K562 (cell line): Measurements from ENCODE around the gene VDAC2. TPM values are rescaled to one million over a fixed set of nuclear protein-coding genes. Genes with fewer than 3 reads are reported as not detected.

Experiments
- ATAC-seq: fragments of 200-7000 bp; cut with Tn5 transposase; 3 replicates; pipeline ENCODE4 v1.9.1; 2020; ENCODE audit warnings: moderate library complexity
- BruUV-seq: library from RNA; stranded (reverse); fragments of 400-500 nt; replicated peaks from 2 replicates; lab custom pipeline; 2021; lab: Mats Ljungman, UMichigan
- CTCF ChIA-PET: fragments of 300-600 bp; formaldehyde crosslinking; extraction: SDS; loops from one replicate; lab custom pipeline; 2021; ENCODE audit warnings: low intra/inter-chr PET ratio; lab: Yijun Ruan, JAX
- POLR2A ChIA-PET: fragments of 300-600, 350-650 bp; sonication (Branson Sonifier 250); formaldehyde crosslinking; extraction: SDS; loops from one replicate; lab custom pipeline; 2021; ENCODE audit warnings: antibody characterized with exemption, inconsistent platforms; lab: Yijun Ruan, JAX
- DNase-seq, 4 experiments: peaks; one replicate each; pipeline versions ENCODE4 v3.0.0 to v3.0.0-alpha.2; 2011 to 2018; ENCODE audit warnings: low spot score in 3 of 4, mixed read lengths in 3 of 4; ENCODE audit errors: extremely low read depth in 1 of 4
- FAIRE-seq: peaks from 2 replicates; lab custom pipeline; 2011; peaks lifted over from hg19 to GRCh38; lab: Jason Lieb, UNC
- H2AFZ ChIP-seq: 2 replicates; pipeline ENCODE4 v1.6.0; 2011; ENCODE audit warnings: low read depth, low read length, control low read depth, inconsistent platforms
- H3K27ac ChIP-seq: fragments of 200-600 bp; 3 replicates; pipeline ENCODE4 v1.8.0; 2011; ENCODE audit warnings: low read depth, mild to moderate bottlenecking, control low read depth, inconsistent platforms, low read length, moderate library complexity, mixed read lengths; ENCODE audit errors: extremely low read depth
- H3K27me3 ChIP-seq, 2 experiments: fragments of 300-600 bp in 1 of 2; 2 replicates in 1 of 2; 3 replicates in 1 of 2; pipeline versions ENCODE4 v1.6.0 to v1.8.0; 2011; ENCODE audit warnings: inconsistent platforms in 2 of 2, low read length in 2 of 2, mild to moderate bottlenecking in 1 of 2, mixed read lengths in 1 of 2, moderate library complexity in 1 of 2; ENCODE audit not compliant: control insufficient read depth in 2 of 2, insufficient read depth in 2 of 2
- H3K36me3 ChIP-seq: fragments of 300-600 bp; 3 replicates; pipeline ENCODE4 v1.8.0; 2011; ENCODE audit warnings: mild to moderate bottlenecking, low read length, inconsistent platforms; ENCODE audit not compliant: control insufficient read depth, insufficient read depth
- H3K4me1 ChIP-seq, 2 experiments: fragments of 200-600 bp in 1 of 2; replicated peaks in 1 of 2; 2 replicates in 1 of 2; 3 replicates in 1 of 2; pipeline versions ENCODE4 v1.5.1 to v1.8.0; 2011; ENCODE audit warnings: inconsistent platforms in 2 of 2, low read length in 2 of 2, mild to moderate bottlenecking in 1 of 2, mixed read lengths in 1 of 2, moderate library complexity in 1 of 2; ENCODE audit not compliant: control insufficient read depth in 2 of 2, insufficient read depth in 2 of 2
- H3K4me2 ChIP-seq: 2 replicates; pipeline ENCODE4 v1.6.1; 2011; ENCODE audit warnings: low read length, control low read depth, inconsistent platforms, mixed read lengths; ENCODE audit not compliant: insufficient read depth
- H3K4me3 ChIP-seq: fragments of 200-600 bp; sonication (generic), shearing (Covaris generic); 2 replicates; pipeline ENCODE4 v1.5.1; 2016; ENCODE audit warnings: control low read depth, inconsistent platforms
- H3K79me2 ChIP-seq: fragments of 200-600 bp; 3 replicates; pipeline ENCODE4 v1.8.0; 2011; ENCODE audit warnings: low read length, inconsistent platforms; ENCODE audit not compliant: control insufficient read depth, insufficient read depth
- H3K9ac ChIP-seq, 2 experiments: 2 replicates each; pipeline versions ENCODE4 v1.6.0 to v1.6.1; 2011; ENCODE audit warnings: low read depth in 2 of 2, low read length in 2 of 2, control low read depth in 1 of 2, inconsistent platforms in 1 of 2, mild to moderate bottlenecking in 1 of 2, mixed read lengths in 1 of 2; ENCODE audit not compliant: insufficient read depth in 1 of 2
- H3K9me1 ChIP-seq: one replicate; pipeline ENCODE4 v1.6.0; 2011; ENCODE audit warnings: inconsistent platforms, mild to moderate bottlenecking, low read length, moderate library complexity; ENCODE audit not compliant: control insufficient read depth, insufficient read depth
- H3K9me3 ChIP-seq: replicated peaks from 2 replicates; pipeline ENCODE4 v1.5.1; 2011; ENCODE audit warnings: low read depth, low read length, inconsistent platforms; ENCODE audit not compliant: control insufficient read depth, insufficient read depth
- H4K20me1 ChIP-seq: replicated peaks from 2 replicates; pipeline ENCODE4 v1.6.1; 2011; ENCODE audit warnings: low read length, inconsistent platforms, mixed read lengths; ENCODE audit not compliant: control insufficient read depth, insufficient read depth
- ATF7 ChIP-seq: fragments of 450-650 bp; IDR thresholded peaks from 2 replicates; pipeline ENCODE4 v1.7.1; 2014; ENCODE audit warnings: mild to moderate bottlenecking, moderate library complexity
- ETS2 ChIP-seq: IDR thresholded peaks from 2 replicates; pipeline ENCODE4 v1.6.1; 2016; ENCODE audit warnings: borderline replicate concordance, missing genetic modification characterization, mild to moderate bottlenecking, moderate library complexity, missing compliant biosample characterization; ENCODE audit not compliant: poor library complexity, severe bottlenecking
- GTF2A2 ChIP-seq: IDR thresholded peaks from 2 replicates; pipeline ENCODE4 v1.6.1; 2016; ENCODE audit warnings: mild to moderate bottlenecking, missing genetic modification characterization, missing compliant biosample characterization
- JUND ChIP-seq, 2 experiments: IDR thresholded peaks; 2 replicates in 1 of 2; 3 replicates in 1 of 2; pipeline ENCODE4 v1.6.1; 2011; ENCODE audit warnings: borderline replicate concordance in 2 of 2, low read depth in 2 of 2, low read length in 2 of 2, improper control_type of control experiment in 1 of 2, missing biosample characterization in 1 of 2, missing genetic modification characterization in 1 of 2, missing genetic modification reagents in 1 of 2
- MECOM ChIP-seq: fragments of 250-450 bp; sonication (Bioruptor Pico); IDR thresholded peaks from 2 replicates; pipeline ENCODE4 v1.8.0; 2022; ENCODE audit warnings: inconsistent platforms
- ZNF3 ChIP-seq: fragments of 250-450 bp; sonication (Bioruptor Pico); IDR thresholded peaks from 2 replicates; pipeline ENCODE4 v1.5.0; 2021; ENCODE audit warnings: mild to moderate bottlenecking, moderate library complexity
- WGBS: fragments of 100-300 bp; shearing (Covaris generic); methylation state at CpG from one replicate; pipeline ENCODE4 v1.1.6; 2016; ENCODE audit warnings: low coverage, mixed read lengths; ENCODE audit not compliant: insufficient coverage; ENCODE audit errors: missing lambda C conversion rate; 5-methylcytosine and 5-hydroxymethylcytosine counted together
- in situ Hi-C: fragments of 300-500 bp; cut with MboI; formaldehyde crosslinking; loops from 4 replicates; pipeline ENCODE4 v1.15.0; 2018; ENCODE audit warnings: inconsistent platforms, mixed read lengths
- intact Hi-C: fragments of 100-400 bp; cut with micrococcal nuclease; formaldehyde crosslinking; loops from 2 replicates; pipeline ENCODE4 v1.14.2; 2022
- polyA plus RNA-seq, 8 experiments: library from polyadenylated mRNA; depleted of rRNA in 4 of 8; stranded (reverse) in 5 of 8; unstranded in 3 of 8; fragments of >200 nt; fragmentation: Nextera tagmentation in 2 of 8; fragmentation: Illumina TruSeq in 1 of 8; extraction: Ambion mirVana in 2 of 8; extraction: Trizol in 1 of 8; gene quantifications; 2 replicates each; pipeline versions ENCODE4 v1.2.1 to v1.2.3, GENCODE V29; 2011 to 2014; ENCODE audit warnings: inconsistent platforms in 1 of 8, missing spikeins in 1 of 8
- total RNA-seq, 7 experiments: library from RNA; depleted of rRNA in 6 of 7; stranded (reverse); fragments of >200 nt in 6 of 7; fragmentation: Illumina TruSeq in 2 of 7; extraction: Trizol in 2 of 7; gene quantifications; 2 replicates each; pipeline versions ENCODE4 v1.2.1 to v1.2.3, GENCODE V29; 2011 to 2021; ENCODE audit warnings: low replicate concordance in 1 of 7
- TF ChIP-seq, protein P1 (sequence below): fragments of 200-800 bp; sonication (Bioruptor generic); IDR thresholded peaks from 2 replicates; pipeline ENCODE4 v1.6.1; 2017; ENCODE audit warnings: missing genetic modification characterization, missing compliant biosample characterization
- TF ChIP-seq, protein P2 (sequence below), 2 experiments: fragments of 450-650 bp in 1 of 2; sonication (generic) in 1 of 2; formaldehyde crosslinking in 1 of 2; IDR thresholded peaks in 1 of 2; conservative IDR thresholded peaks in 1 of 2; 2 replicates each; pipeline versions ENCODE4 v1.6.1 to v1.8.1; 2016 to 2023; ENCODE audit warnings: mild to moderate bottlenecking in 2 of 2, moderate library complexity in 2 of 2, inconsistent platforms in 1 of 2, missing genetic modification reagents in 1 of 2
- TF ChIP-seq, protein P3 (sequence below): fragments of 450-650 bp; IDR thresholded peaks from 2 replicates; pipeline ENCODE4 v1.6.1; 2017; ENCODE audit warnings: antibody characterized with exemption, mild to moderate bottlenecking

VDAC2 gene
- total and polyA plus RNA-seq, 9 of the 15 experiments (the other 6 are each of a cell fraction or from before 2014, with no cell fraction given) = 139 to 450 (median 250) TPM

DNA sequence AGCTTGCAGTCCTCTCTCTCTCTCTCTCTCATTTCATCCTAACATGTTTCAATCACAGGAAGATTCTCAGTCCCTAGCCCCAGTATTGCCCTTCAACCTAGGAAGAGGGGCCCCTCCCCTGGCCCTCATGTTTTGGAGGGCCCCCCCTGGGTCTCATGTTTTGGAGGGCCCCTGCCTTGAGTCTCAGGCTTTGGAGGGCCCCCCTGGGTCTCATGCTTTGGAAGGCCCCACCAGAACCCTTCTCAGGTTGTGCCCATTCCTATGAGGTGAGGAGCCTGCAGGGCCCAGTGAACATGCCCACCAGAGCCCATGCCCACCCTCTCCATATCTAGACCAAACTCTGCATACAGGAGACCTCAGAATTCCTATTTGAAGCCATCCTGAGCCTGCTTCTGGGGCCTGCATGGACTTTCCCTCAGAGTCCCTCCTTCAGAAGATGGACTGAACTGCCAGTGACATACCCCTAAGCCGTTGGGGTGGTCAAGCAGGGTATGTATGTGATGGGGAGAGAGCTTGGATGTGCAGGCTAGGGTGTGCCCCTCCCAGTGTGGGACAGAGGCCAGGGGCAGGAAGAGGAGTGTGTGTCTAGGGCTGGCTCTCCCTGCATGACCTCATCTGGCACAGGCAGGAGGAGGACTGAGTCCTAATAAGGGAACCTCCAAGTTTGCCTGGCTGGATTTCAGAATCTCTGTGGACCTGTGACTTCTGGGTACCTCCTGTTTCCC, 8.1 kb upstream of the VDAC2 start:
- no peaks in the 10 kb centered on the region for H3K79me2 ChIP-seq
- no peak for TF ChIP-seq GTF2A2 (tag)
- TF ChIP-seq, protein P1, sequence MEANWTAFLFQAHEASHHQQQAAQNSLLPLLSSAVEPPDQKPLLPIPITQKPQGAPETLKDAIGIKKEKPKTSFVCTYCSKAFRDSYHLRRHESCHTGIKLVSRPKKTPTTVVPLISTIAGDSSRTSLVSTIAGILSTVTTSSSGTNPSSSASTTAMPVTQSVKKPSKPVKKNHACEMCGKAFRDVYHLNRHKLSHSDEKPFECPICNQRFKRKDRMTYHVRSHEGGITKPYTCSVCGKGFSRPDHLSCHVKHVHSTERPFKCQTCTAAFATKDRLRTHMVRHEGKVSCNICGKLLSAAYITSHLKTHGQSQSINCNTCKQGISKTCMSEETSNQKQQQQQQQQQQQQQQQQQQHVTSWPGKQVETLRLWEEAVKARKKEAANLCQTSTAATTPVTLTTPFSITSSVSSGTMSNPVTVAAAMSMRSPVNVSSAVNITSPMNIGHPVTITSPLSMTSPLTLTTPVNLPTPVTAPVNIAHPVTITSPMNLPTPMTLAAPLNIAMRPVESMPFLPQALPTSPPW (CRISPR knock-in tag) = peak; percentile 38; the same call in 1 of the 2 replicates
- TF ChIP-seq MECOM = no peak
- no peak for TF ChIP-seq ZNF3 (CRISPR knock-in tag)
- peak; percentile 23; the same call in 1 of the 2 replicates for TF ChIP-seq JUND (IDR thresholded peaks at IDR 0.05; ENCODE audit: borderline replicate concordance, low read depth, low read length)
- peak; percentile 65; the same call in 2 of the 3 replicates for TF ChIP-seq JUND (tag; IDR thresholded peaks at IDR 0.05; ENCODE audit: borderline replicate concordance, low read depth, low read length)
- TF ChIP-seq, protein P2, sequence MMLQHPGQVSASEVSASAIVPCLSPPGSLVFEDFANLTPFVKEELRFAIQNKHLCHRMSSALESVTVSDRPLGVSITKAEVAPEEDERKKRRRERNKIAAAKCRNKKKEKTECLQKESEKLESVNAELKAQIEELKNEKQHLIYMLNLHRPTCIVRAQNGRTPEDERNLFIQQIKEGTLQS (IDR thresholded peaks at IDR 0.05) = peak; percentile 66
- TF ChIP-seq, protein P2 (CRISPR knock-in tag; conservative IDR thresholded peaks at IDR 0.05) = no peak
- TF ChIP-seq, protein P3, sequence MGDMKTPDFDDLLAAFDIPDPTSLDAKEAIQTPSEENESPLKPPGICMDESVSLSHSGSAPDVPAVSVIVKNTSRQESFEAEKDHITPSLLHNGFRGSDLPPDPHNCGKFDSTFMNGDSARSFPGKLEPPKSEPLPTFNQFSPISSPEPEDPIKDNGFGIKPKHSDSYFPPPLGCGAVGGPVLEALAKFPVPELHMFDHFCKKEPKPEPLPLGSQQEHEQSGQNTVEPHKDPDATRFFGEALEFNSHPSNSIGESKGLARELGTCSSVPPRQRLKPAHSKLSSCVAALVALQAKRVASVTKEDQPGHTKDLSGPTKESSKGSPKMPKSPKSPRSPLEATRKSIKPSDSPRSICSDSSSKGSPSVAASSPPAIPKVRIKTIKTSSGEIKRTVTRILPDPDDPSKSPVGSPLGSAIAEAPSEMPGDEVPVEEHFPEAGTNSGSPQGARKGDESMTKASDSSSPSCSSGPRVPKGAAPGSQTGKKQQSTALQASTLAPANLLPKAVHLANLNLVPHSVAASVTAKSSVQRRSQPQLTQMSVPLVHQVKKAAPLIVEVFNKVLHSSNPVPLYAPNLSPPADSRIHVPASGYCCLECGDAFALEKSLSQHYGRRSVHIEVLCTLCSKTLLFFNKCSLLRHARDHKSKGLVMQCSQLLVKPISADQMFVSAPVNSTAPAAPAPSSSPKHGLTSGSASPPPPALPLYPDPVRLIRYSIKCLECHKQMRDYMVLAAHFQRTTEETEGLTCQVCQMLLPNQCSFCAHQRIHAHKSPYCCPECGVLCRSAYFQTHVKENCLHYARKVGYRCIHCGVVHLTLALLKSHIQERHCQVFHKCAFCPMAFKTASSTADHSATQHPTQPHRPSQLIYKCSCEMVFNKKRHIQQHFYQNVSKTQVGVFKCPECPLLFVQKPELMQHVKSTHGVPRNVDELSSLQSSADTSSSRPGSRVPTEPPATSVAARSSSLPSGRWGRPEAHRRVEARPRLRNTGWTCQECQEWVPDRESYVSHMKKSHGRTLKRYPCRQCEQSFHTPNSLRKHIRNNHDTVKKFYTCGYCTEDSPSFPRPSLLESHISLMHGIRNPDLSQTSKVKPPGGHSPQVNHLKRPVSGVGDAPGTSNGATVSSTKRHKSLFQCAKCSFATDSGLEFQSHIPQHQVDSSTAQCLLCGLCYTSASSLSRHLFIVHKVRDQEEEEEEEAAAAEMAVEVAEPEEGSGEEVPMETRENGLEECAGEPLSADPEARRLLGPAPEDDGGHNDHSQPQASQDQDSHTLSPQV = 0 out of 2 replicates have a peak, but pooled peaks have one; percentile 20
- TF ChIP-seq ATF7 = peak; percentile 68; the same call in 1 of the 2 replicates
- no peak for TF ChIP-seq ETS2 (tag)
- H3K4me1 ChIP-seq = peaks cover 11 to 19% of the 10 kb centered on the region in 2 experiments
- H3K4me3 ChIP-seq = no peak overlapping the region
- no TSS peak for BruUV-seq
- FAIRE-seq (no peak), ATAC-seq (peak; percentile 54), DNase-seq (no peak)
- no peaks in the 10 kb centered on the region for H3K36me3 ChIP-seq
- no peak overlapping the region for H3K4me2 ChIP-seq
- in situ Hi-C loops (no loop called here), intact Hi-C loops (no loop called here)
- no peak overlapping the region for H3K27ac ChIP-seq
- ChIA-PET POLR2A (interaction anchor here (1.4 to 1.8 kb wide), 2 partner anchors 11 to 28 kb away, joined by 4 to 5 read pairs; no protein-coding TSS in a partner anchor), CTCF (interaction anchor here (0.6 to 0.9 kb wide), 2 partner anchors 9 to 10 kb away, joined by 3 to 4 read pairs; no protein-coding TSS in a partner anchor)
- H3K9me1 ChIP-seq = no peaks in the 10 kb centered on the region
- no peaks in the 10 kb centered on the region for H3K9me3 ChIP-seq
- no peaks in the 10 kb centered on the region for H4K20me1 ChIP-seq
- H3K9ac ChIP-seq = peak overlapping the region in 1 of 2 experiments; percentile 38; a peak in 1 of 4 replicates
- H3K27me3 ChIP-seq = no peaks in the 10 kb centered on the region
- WGBS = 36% methylated on average over 1 of the region's 1 CpG
- peak overlapping the region; percentile 2; the same call in 1 of the 2 replicates for H2AFZ ChIP-seq
